GM12873 (cell line): ENCODE data around the gene OR51Q1.

ENCODE experiments used
- TF ChIP-seq, protein P1 (sequence below): IDR thresholded peaks from 2 replicates; pipeline ENCODE4 v1.5.1; 2012; ENCODE audit warnings: low read depth, mild to moderate bottlenecking, moderate library complexity, low read length, control low read depth; ENCODE audit not compliant: insufficient read depth; ENCODE audit errors: missing control alignments

The OR51Q1 gene

DNA sequence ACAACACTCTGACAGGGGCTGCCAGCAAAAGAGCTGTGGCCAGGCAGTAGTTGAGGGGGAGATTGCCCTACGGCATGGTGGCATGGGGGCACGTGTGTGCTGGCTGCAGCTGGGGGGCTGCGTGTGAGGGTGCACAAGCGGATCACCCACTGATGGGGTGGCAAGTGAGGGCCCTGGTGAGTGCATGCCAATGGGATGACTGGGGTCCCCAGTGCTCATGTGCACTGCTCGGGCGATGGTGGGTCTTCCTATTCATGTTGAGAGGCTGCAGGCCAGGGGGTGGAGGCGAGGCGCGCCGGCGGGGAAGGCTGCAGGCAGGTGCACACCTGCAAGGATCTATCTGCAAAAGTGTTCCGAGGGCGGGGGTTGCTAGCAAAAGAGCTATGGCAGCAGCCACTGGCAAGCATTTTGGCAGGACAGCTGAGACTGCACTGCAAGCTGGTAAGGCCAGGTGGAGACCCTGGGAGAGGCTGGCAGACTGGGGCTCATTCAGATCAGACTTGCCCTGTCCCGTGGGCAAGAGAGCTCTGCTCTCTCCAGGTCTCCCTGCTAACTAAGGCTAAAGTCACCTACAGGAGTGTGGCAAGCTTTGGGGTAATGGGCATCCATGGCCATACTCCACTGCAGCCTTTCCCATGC, 39.2 kb downstream of the OR51Q1 start:
- TF ChIP-seq, protein P1, sequence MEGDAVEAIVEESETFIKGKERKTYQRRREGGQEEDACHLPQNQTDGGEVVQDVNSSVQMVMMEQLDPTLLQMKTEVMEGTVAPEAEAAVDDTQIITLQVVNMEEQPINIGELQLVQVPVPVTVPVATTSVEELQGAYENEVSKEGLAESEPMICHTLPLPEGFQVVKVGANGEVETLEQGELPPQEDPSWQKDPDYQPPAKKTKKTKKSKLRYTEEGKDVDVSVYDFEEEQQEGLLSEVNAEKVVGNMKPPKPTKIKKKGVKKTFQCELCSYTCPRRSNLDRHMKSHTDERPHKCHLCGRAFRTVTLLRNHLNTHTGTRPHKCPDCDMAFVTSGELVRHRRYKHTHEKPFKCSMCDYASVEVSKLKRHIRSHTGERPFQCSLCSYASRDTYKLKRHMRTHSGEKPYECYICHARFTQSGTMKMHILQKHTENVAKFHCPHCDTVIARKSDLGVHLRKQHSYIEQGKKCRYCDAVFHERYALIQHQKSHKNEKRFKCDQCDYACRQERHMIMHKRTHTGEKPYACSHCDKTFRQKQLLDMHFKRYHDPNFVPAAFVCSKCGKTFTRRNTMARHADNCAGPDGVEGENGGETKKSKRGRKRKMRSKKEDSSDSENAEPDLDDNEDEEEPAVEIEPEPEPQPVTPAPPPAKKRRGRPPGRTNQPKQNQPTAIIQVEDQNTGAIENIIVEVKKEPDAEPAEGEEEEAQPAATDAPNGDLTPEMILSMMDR: no peak

- TF ChIP-seq, protein P1: no peak
These were observed 45.6 kb downstream of the OR51Q1 start for GRCh38 chr11:5467527-5467926.
